SK-N-SH treated with all-trans-retinoic acid at 6 μM for 48 hours (cell line): ENCODE data around the gene DVL1.
"Not testable (repeated sequence)": the region's sequence is repeated elsewhere in the genome, so short reads cannot be mapped to it uniquely, and the experiment has no call there.

ENCODE experiments used
- ATAC-seq: fragments of 200-7000 bp; cut with Tn5 transposase; 3 replicates; pipeline ENCODE4 v1.9.1; 2020; ENCODE audit warnings: mild to moderate bottlenecking, moderate library complexity
- ARNTL ChIP-seq: fragments of 450-650 bp; formaldehyde crosslinking; IDR thresholded peaks from 2 replicates; pipeline ENCODE4 v1.5.0; 2020; ENCODE audit warnings: low read depth, mild to moderate bottlenecking, moderate library complexity, borderline replicate concordance
- CSDC2 ChIP-seq: fragments of 250-450 bp; sonication (Bioruptor Pico); IDR thresholded peaks from 2 replicates; pipeline ENCODE4 v1.5.0; 2020; ENCODE audit warnings: mild to moderate bottlenecking, moderate library complexity
- ESRRG ChIP-seq: fragments of 250-450 bp; sonication (Bioruptor Pico); IDR thresholded peaks from 2 replicates; pipeline ENCODE4 v1.6.1; 2021; ENCODE audit warnings: mild to moderate bottlenecking
- GLIS3 ChIP-seq: fragments of 250-450 bp; sonication (Bioruptor Pico); IDR thresholded peaks from 2 replicates; pipeline ENCODE4 v1.5.0; 2020; ENCODE audit warnings: mild to moderate bottlenecking, moderate library complexity
- ISL1 ChIP-seq: fragments of 250-450 bp; sonication (Bioruptor Pico); IDR thresholded peaks from 2 replicates; pipeline ENCODE4 v2.1.2; 2022; ENCODE audit warnings: mild to moderate bottlenecking, moderate library complexity
- OSR1 ChIP-seq: fragments of 250-450 bp; sonication (Bioruptor Pico); IDR thresholded peaks from 2 replicates; pipeline ENCODE4 v1.8.0; 2022; ENCODE audit warnings: moderate library complexity, mild to moderate bottlenecking, inconsistent platforms
- SNAI2 ChIP-seq: fragments of 250-450 bp; sonication (Bioruptor Pico); IDR thresholded peaks from 2 replicates; pipeline ENCODE4 v1.5.0; 2020; ENCODE audit warnings: mild to moderate bottlenecking, moderate library complexity
- TCF4 ChIP-seq: fragments of 250-450 bp; sonication (Bioruptor Pico); IDR thresholded peaks from 2 replicates; pipeline ENCODE4 v1.8.0; 2021; ENCODE audit warnings: mild to moderate bottlenecking, moderate library complexity, borderline replicate concordance
- TOX ChIP-seq: fragments of 250-450 bp; sonication (Bioruptor Pico); IDR thresholded peaks from 2 replicates; pipeline ENCODE4 v1.8.0; 2021; ENCODE audit warnings: mild to moderate bottlenecking, moderate library complexity, borderline replicate concordance
- ZC3H10 ChIP-seq: fragments of 250-450 bp; sonication (Bioruptor Pico); IDR thresholded peaks from 2 replicates; pipeline ENCODE4 v1.5.1; 2021; ENCODE audit warnings: mild to moderate bottlenecking, moderate library complexity
- ZFP30 ChIP-seq: fragments of 450-650 bp; formaldehyde crosslinking; IDR thresholded peaks from 2 replicates; pipeline ENCODE4 v1.5.0; 2022; ENCODE audit warnings: mild to moderate bottlenecking, moderate library complexity
- ZNF565 ChIP-seq: fragments of 450-650 bp; formaldehyde crosslinking; conservative IDR thresholded peaks from 2 replicates; pipeline ENCODE4 v1.5.0; 2020; ENCODE audit warnings: low read depth, mild to moderate bottlenecking, moderate library complexity
- ZNF70 ChIP-seq: fragments of 450-650 bp; formaldehyde crosslinking; IDR thresholded peaks from 2 replicates; pipeline ENCODE4 v1.5.0; 2020; ENCODE audit warnings: mild to moderate bottlenecking, moderate library complexity
- ZNF8 ChIP-seq: fragments of 450-650 bp; formaldehyde crosslinking; IDR thresholded peaks from 2 replicates; pipeline ENCODE4 v1.5.0; 2020; ENCODE audit warnings: mild to moderate bottlenecking, moderate library complexity
- TF ChIP-seq, protein P1 (sequence below): fragments of 250-450 bp; sonication (Bioruptor Pico); IDR thresholded peaks from 2 replicates; pipeline ENCODE4 v1.5.1; 2021; ENCODE audit warnings: mild to moderate bottlenecking, moderate library complexity
- TF ChIP-seq, protein P2 (sequence below): fragments of 250-450 bp; sonication (Bioruptor Pico); IDR thresholded peaks from 2 replicates; pipeline ENCODE4 v1.8.0; 2020; ENCODE audit warnings: mild to moderate bottlenecking, moderate library complexity, borderline replicate concordance
- TF ChIP-seq, protein P3 (sequence below): fragments of 250-450 bp; sonication (Bioruptor Pico); IDR thresholded peaks from 2 replicates; pipeline ENCODE4 v1.8.0; 2021; ENCODE audit warnings: low read depth, mild to moderate bottlenecking, moderate library complexity, borderline replicate concordance
- TF ChIP-seq, protein P4 (sequence below): fragments of 250-450 bp; sonication (Bioruptor Pico); IDR thresholded peaks from 2 replicates; pipeline ENCODE4 v1.5.0; 2020; ENCODE audit warnings: mild to moderate bottlenecking, moderate library complexity

DVL1 gene

DNA sequence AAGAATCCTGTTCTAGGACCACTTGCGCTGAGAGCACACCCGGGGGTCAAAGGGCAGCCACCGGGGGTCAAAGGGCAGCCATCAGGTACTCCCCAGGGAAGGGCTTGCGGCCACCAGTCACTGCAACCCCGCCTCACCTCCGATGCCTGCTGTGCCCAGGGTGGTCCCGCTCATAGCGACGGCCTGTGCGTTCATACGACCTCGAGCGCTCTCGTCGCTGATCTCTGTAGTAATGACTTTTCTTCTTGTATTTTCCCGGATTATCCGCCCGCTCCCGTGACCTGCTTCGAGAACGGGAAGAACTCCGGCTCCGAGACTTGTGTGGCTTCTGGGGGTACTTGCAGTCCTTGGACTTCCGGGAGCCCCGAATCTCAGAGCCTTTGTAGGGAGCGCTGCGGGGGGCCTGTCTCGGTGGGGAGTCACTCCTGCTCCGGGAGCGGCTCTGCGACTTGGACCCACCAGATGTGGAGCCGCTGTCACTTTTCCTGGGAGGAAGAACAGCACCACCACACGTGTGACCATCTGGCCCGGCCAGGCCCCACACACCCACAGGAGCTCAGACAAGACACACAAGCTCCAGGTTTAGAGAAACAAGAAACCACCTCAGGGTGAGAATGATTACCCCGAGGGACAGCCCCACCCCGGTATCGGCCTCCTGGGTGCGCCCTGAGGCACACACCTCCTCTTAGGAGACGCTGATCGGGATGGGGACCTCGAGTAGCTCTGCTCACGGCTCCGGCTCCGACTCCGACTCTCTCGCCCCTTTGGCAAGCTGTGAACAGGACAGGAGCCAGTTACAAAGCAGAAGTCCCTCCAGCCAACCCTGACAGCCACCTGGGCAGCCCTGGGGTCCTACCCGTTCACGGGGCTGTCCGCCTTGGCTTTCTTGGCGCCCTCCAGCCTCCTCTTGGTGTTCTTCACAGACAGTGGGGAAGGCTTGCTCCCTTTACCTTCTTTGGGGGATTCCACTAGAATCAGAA is 38.2 kb upstream of the DVL1 start:
- no peak for ATAC-seq
- TF ChIP-seq ZC3H10 (CRISPR knock-in tag) (no peak), CSDC2 (no peak)

DNA sequence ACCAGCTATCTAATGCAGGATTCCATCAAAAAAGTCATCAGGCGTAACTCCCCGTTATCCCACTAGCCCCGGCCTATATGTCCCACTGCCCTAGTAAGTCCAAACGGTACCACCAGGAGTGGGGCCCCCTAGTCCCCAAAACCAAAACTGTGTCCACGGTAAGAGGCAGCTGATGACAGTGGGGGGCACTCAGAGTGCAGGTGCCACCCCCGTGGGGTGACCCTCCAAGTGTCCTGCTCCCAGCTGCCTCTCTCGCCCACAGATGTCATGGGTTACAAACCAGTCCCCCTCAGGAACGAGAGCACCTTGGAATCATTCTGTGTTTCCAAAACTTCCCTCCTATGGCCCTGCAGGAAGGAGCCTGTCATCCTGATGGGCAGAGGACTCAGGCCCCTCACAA is 36.7 kb upstream of the DVL1 start:
- ATAC-seq, result no peak
- TF ChIP-seq, protein P1, sequence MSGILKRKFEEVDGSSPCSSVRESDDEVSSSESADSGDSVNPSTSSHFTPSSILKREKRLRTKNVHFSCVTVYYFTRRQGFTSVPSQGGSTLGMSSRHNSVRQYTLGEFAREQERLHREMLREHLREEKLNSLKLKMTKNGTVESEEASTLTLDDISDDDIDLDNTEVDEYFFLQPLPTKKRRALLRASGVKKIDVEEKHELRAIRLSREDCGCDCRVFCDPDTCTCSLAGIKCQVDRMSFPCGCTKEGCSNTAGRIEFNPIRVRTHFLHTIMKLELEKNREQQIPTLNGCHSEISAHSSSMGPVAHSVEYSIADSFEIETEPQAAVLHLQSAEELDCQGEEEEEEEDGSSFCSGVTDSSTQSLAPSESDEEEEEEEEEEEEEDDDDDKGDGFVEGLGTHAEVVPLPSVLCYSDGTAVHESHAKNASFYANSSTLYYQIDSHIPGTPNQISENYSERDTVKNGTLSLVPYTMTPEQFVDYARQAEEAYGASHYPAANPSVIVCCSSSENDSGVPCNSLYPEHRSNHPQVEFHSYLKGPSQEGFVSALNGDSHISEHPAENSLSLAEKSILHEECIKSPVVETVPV (CRISPR knock-in tag), result no peak
- TF ChIP-seq ZC3H10 (CRISPR knock-in tag) (no peak), ZNF8 (no peak), GLIS3 (no peak), TCF4 (no peak), ZNF565 (CRISPR knock-in tag) (no peak), CSDC2 (no peak), ISL1 (no peak), ZFP30 (CRISPR knock-in tag) (no peak), OSR1 (CRISPR knock-in tag) (no peak), ESRRG (CRISPR knock-in tag) (no peak), SNAI2 (CRISPR knock-in tag) (no peak), ZNF70 (CRISPR knock-in tag) (no peak)
- TF ChIP-seq, protein P2, sequence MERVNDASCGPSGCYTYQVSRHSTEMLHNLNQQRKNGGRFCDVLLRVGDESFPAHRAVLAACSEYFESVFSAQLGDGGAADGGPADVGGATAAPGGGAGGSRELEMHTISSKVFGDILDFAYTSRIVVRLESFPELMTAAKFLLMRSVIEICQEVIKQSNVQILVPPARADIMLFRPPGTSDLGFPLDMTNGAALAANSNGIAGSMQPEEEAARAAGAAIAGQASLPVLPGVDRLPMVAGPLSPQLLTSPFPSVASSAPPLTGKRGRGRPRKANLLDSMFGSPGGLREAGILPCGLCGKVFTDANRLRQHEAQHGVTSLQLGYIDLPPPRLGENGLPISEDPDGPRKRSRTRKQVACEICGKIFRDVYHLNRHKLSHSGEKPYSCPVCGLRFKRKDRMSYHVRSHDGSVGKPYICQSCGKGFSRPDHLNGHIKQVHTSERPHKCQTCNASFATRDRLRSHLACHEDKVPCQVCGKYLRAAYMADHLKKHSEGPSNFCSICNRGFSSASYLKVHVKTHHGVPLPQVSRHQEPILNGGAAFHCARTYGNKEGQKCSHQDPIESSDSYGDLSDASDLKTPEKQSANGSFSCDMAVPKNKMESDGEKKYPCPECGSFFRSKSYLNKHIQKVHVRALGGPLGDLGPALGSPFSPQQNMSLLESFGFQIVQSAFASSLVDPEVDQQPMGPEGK (CRISPR knock-in tag), result no peak
- TF ChIP-seq, protein P3, sequence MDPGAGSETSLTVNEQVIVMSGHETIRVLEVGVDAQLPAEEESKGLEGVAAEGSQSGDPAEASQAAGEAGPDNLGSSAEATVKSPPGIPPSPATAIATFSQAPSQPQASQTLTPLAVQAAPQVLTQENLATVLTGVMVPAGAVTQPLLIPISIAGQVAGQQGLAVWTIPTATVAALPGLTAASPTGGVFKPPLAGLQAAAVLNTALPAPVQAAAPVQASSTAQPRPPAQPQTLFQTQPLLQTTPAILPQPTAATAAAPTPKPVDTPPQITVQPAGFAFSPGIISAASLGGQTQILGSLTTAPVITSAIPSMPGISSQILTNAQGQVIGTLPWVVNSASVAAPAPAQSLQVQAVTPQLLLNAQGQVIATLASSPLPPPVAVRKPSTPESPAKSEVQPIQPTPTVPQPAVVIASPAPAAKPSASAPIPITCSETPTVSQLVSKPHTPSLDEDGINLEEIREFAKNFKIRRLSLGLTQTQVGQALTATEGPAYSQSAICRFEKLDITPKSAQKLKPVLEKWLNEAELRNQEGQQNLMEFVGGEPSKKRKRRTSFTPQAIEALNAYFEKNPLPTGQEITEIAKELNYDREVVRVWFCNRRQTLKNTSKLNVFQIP (CRISPR knock-in tag), result no peak

DNA sequence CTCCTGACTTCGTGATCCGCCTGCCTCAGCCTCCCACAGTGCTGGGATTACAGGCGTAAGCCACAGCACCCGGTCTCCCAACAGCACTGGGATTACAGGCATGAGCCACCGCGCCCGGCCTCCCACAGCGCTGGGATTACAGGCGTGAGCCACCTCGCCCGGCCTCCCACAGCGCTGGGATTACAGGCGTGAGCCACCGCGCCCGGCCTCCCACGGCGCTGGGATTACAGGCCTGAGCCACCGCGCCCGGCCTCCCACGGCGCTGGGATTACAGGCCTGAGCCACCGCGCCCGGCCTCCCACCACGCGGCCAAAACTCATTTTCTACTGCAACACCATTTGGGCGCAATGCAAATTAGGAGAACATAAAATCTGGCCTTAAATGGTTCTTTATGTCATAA is 36.1 kb upstream of the DVL1 start:
- ATAC-seq, result not testable (repeated sequence)

DNA sequence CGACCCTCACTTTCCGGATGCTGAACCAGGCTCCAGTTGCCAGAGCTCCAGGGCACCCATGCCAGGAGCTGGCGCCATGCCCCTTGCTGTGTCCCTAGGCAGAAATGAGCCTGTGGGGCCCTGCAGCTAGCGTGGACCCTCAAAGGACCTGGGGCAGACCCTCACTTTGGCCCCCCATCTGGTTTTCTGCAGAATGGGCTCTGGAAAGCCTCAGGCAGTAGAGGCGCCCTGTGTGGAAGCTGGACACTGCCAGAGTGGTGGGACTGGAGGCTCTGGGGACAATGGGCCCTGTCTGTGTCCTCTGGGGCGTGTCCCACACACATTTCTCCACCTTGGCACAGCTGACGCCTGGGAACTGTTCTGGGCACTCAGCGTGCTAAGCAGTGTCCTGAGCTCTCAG is 32.1 kb upstream of the DVL1 start:
- no peak for ATAC-seq
- TF ChIP-seq TOX, result no peak
- no peak for TF ChIP-seq ARNTL (CRISPR knock-in tag)
- TF ChIP-seq, protein P1 (CRISPR knock-in tag), result no peak
- TF ChIP-seq, protein P4, sequence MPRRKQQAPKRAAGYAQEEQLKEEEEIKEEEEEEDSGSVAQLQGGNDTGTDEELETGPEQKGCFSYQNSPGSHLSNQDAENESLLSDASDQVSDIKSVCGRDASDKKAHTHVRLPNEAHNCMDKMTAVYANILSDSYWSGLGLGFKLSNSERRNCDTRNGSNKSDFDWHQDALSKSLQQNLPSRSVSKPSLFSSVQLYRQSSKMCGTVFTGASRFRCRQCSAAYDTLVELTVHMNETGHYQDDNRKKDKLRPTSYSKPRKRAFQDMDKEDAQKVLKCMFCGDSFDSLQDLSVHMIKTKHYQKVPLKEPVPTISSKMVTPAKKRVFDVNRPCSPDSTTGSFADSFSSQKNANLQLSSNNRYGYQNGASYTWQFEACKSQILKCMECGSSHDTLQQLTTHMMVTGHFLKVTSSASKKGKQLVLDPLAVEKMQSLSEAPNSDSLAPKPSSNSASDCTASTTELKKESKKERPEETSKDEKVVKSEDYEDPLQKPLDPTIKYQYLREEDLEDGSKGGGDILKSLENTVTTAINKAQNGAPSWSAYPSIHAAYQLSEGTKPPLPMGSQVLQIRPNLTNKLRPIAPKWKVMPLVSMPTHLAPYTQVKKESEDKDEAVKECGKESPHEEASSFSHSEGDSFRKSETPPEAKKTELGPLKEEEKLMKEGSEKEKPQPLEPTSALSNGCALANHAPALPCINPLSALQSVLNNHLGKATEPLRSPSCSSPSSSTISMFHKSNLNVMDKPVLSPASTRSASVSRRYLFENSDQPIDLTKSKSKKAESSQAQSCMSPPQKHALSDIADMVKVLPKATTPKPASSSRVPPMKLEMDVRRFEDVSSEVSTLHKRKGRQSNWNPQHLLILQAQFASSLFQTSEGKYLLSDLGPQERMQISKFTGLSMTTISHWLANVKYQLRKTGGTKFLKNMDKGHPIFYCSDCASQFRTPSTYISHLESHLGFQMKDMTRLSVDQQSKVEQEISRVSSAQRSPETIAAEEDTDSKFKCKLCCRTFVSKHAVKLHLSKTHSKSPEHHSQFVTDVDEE (CRISPR knock-in tag), result no peak
- TF ChIP-seq, protein P3 (CRISPR knock-in tag), result no peak
- TF ChIP-seq ZNF565 (CRISPR knock-in tag), result no peak
- TF ChIP-seq, protein P2 (CRISPR knock-in tag), result no peak
- TF ChIP-seq CSDC2, result no peak
- no peak for TF ChIP-seq ZNF70 (CRISPR knock-in tag)
